ENCODE data around the gene DKK3. TPM values are rescaled to one million over a fixed set of nuclear protein-coding genes. Genes with fewer than 3 reads are reported as not detected.

The DKK3 gene
- total and polyA plus RNA-seq, 4 donors = 3.1 to 9.9 (median 7.1) TPM

DNA sequence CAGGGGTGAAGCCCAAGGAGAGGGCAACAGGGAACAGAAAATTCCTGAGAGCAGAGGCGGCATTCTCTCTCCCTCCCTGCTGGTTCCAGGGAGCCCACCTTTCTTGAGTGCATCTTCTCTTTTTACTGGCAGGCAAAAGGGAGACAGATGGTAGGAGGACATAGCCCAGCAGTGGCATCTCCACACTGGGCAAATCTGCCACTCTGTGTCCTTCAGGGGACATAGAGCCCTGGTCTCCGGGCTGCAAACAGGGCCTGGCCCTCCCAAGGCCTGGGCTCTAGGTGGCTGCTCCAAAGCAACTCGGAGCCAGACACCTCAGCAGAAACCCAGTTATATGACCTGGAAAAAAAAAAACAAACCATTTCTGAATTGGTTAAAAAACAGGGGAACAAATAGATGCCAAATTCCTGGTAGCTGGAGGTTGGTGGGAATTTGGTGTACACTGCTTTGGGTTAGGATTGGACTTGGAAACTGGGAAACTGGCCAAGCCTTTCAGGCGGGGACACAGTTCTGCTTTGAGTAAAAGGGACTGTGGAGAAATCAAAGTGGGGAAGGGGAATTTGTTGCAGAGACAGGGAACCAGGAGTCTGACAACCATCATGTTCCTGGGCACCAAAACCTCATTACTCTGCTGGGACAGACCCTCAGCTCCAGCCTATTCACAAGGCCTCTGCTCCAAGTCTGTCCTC lies 23.6 kb upstream of the DKK3 start:
- Histone ChIP-seq H3K27ac (ENCODE audit: low read depth in 1 of 2, low read length in 2 of 2) (no peak overlapping the region), H3K27me3 (ENCODE audit: control insufficient read depth in 4 of 4, insufficient read depth in 4 of 4, low read length in 3 of 4) (no peaks in the 10 kb centered on the region), H3K4me3 (ENCODE audit: low read depth in 1 of 3, low read length in 3 of 3) (no peak overlapping the region), H3K36me3 (ENCODE audit: control insufficient read depth in 4 of 4, insufficient read depth in 3 of 4, low read depth in 1 of 4, low read length in 3 of 4) (no peaks in the 10 kb centered on the region), H3K9me3 (ENCODE audit: control insufficient read depth in 4 of 4, low read length in 3 of 4) (no peaks in the 10 kb centered on the region), H3K4me1 (ENCODE audit: control insufficient read depth in 4 of 4, insufficient read depth in 4 of 4, low read length in 3 of 4) (no peaks in the 10 kb centered on the region), H3K9ac (ENCODE audit: low read depth in 1 of 2, low read length in 2 of 2) (no peak overlapping the region)
- WGBS = 83% methylated on average over 4 of the region's 4 CpGs
- no peak for DNase-seq (ENCODE audit: low spot score)
- TF ChIP-seq TAF1 (conservative IDR thresholded peaks at IDR 0.05) (no peak), GABPA (IDR thresholded peaks at IDR 0.05 in 1 of 2, conservative IDR thresholded peaks at IDR 0.05 in 1 of 2) (no peak), YY1 (IDR thresholded peaks at IDR 0.05) (no peak), FOXA1 (IDR thresholded peaks at IDR 0.05) (no peak), EGR1 (IDR thresholded peaks at IDR 0.05; ENCODE audit: low read depth in 2 of 2) (no peak), RAD21 (IDR thresholded peaks at IDR 0.05) (no peak)
- TF ChIP-seq, protein P1, sequence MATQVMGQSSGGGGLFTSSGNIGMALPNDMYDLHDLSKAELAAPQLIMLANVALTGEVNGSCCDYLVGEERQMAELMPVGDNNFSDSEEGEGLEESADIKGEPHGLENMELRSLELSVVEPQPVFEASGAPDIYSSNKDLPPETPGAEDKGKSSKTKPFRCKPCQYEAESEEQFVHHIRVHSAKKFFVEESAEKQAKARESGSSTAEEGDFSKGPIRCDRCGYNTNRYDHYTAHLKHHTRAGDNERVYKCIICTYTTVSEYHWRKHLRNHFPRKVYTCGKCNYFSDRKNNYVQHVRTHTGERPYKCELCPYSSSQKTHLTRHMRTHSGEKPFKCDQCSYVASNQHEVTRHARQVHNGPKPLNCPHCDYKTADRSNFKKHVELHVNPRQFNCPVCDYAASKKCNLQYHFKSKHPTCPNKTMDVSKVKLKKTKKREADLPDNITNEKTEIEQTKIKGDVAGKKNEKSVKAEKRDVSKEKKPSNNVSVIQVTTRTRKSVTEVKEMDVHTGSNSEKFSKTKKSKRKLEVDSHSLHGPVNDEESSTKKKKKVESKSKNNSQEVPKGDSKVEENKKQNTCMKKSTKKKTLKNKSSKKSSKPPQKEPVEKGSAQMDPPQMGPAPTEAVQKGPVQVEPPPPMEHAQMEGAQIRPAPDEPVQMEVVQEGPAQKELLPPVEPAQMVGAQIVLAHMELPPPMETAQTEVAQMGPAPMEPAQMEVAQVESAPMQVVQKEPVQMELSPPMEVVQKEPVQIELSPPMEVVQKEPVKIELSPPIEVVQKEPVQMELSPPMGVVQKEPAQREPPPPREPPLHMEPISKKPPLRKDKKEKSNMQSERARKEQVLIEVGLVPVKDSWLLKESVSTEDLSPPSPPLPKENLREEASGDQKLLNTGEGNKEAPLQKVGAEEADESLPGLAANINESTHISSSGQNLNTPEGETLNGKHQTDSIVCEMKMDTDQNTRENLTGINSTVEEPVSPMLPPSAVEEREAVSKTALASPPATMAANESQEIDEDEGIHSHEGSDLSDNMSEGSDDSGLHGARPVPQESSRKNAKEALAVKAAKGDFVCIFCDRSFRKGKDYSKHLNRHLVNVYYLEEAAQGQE (IDR thresholded peaks at IDR 0.05) = no peak
- TF ChIP-seq, protein P2, sequence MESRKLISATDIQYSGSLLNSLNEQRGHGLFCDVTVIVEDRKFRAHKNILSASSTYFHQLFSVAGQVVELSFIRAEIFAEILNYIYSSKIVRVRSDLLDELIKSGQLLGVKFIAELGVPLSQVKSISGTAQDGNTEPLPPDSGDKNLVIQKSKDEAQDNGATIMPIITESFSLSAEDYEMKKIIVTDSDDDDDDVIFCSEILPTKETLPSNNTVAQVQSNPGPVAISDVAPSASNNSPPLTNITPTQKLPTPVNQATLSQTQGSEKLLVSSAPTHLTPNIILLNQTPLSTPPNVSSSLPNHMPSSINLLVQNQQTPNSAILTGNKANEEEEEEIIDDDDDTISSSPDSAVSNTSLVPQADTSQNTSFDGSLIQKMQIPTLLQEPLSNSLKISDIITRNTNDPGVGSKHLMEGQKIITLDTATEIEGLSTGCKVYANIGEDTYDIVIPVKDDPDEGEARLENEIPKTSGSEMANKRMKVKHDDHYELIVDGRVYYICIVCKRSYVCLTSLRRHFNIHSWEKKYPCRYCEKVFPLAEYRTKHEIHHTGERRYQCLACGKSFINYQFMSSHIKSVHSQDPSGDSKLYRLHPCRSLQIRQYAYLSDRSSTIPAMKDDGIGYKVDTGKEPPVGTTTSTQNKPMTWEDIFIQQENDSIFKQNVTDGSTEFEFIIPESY (IDR thresholded peaks at IDR 0.05) = no peak
- TF ChIP-seq, protein P3, sequence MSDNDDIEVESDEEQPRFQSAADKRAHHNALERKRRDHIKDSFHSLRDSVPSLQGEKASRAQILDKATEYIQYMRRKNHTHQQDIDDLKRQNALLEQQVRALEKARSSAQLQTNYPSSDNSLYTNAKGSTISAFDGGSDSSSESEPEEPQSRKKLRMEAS (IDR thresholded peaks at IDR 0.05) = no peak
- TF ChIP-seq, protein P4, sequence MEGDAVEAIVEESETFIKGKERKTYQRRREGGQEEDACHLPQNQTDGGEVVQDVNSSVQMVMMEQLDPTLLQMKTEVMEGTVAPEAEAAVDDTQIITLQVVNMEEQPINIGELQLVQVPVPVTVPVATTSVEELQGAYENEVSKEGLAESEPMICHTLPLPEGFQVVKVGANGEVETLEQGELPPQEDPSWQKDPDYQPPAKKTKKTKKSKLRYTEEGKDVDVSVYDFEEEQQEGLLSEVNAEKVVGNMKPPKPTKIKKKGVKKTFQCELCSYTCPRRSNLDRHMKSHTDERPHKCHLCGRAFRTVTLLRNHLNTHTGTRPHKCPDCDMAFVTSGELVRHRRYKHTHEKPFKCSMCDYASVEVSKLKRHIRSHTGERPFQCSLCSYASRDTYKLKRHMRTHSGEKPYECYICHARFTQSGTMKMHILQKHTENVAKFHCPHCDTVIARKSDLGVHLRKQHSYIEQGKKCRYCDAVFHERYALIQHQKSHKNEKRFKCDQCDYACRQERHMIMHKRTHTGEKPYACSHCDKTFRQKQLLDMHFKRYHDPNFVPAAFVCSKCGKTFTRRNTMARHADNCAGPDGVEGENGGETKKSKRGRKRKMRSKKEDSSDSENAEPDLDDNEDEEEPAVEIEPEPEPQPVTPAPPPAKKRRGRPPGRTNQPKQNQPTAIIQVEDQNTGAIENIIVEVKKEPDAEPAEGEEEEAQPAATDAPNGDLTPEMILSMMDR (IDR thresholded peaks at IDR 0.05; ENCODE audit: low read depth, low read length, missing input control) = no peak

DNA sequence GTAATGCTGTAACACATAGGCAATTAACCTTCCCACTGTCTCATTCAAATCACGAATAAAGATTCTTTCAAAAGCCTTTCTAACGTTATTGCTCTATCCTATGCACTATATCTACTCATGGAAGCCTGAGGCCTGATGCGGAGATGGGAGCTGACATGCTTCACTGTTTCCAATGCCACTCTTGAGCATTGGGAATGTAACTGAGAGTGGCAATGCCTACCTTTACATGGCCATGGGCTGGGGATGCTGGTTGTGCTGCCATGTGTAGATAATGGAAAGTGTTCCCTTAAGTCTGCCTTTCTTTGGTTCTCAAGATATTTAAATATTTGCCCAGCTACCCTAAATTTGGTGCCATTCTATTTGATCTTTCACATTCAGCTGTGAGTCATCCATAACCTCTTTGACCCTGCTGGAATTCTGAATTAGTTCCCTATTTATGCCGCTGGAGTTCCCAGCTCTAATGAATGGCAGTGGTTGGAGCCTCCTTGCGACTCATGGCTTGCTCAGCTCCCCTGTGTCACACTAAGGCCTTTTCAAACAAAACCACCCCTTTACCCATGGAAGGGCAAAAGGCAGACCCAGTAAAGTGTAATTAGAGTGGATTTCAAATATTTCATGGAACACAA lies 21.4 kb upstream of the DKK3 start:
- no peaks in the 10 kb centered on the region for H3K4me1 ChIP-seq (ENCODE audit: control insufficient read depth in 4 of 4, insufficient read depth in 4 of 4, low read length in 3 of 4)
- H3K36me3 ChIP-seq (ENCODE audit: control insufficient read depth in 4 of 4, insufficient read depth in 3 of 4, low read depth in 1 of 4, low read length in 3 of 4) = no peaks in the 10 kb centered on the region
- 92% methylated on average over 5 of the region's 5 CpGs for WGBS
- no peak overlapping the region for H3K27ac ChIP-seq (ENCODE audit: low read depth in 1 of 2, low read length in 2 of 2)
- no peak overlapping the region for H3K4me3 ChIP-seq (ENCODE audit: low read depth in 1 of 3, low read length in 3 of 3)
- no peak for DNase-seq (ENCODE audit: low spot score)
- no peak for TF ChIP-seq HNF4G (IDR thresholded peaks at IDR 0.05)
- TF ChIP-seq JUND (IDR thresholded peaks at IDR 0.05) = no peak
- TF ChIP-seq GABPA (IDR thresholded peaks at IDR 0.05 in 1 of 2, conservative IDR thresholded peaks at IDR 0.05 in 1 of 2) = no peak
- TF ChIP-seq, protein P3 (IDR thresholded peaks at IDR 0.05) = no peak
- no peak for TF ChIP-seq TAF1 (conservative IDR thresholded peaks at IDR 0.05)
- no peak for TF ChIP-seq FOXA2 (IDR thresholded peaks at IDR 0.05)
- TF ChIP-seq, protein P2 (IDR thresholded peaks at IDR 0.05) = no peak
- no peak for TF ChIP-seq RAD21 (IDR thresholded peaks at IDR 0.05)
- TF ChIP-seq NR2F2 (IDR thresholded peaks at IDR 0.05) = no peak
- H3K27me3 ChIP-seq (ENCODE audit: control insufficient read depth in 4 of 4, insufficient read depth in 4 of 4, low read length in 3 of 4) = no peaks in the 10 kb centered on the region
- no peak overlapping the region for H3K9ac ChIP-seq (ENCODE audit: low read depth in 1 of 2, low read length in 2 of 2)
- no peaks in the 10 kb centered on the region for H3K9me3 ChIP-seq (ENCODE audit: control insufficient read depth in 4 of 4, low read length in 3 of 4)
